HuH-7 (cell line): ENCODE results near the gene BARHL2.
A peak's percentile ranks its signal among the peaks of the same experiment; 100 is the strongest.

ENCODE experiments used
- DNase-seq: peaks from one replicate; pipeline ENCODE4 v3.0.0; 2011; ENCODE audit warnings: low spot score

BARHL2 gene

GRCh38 chr1:90710579-90711536 lies 6.2 kb downstream of the BARHL2 start:
- no peak for DNase-seq

GRCh38 chr1:90709535-90709934 lies 7.6 kb downstream of the BARHL2 start:
- DNase-seq: no peak

GRCh38 chr1:90708826-90709225 lies 8.3 kb downstream of the BARHL2 start:
- no peak for DNase-seq

- DNase-seq: no peak
Measured at GRCh38 chr1:90708236-90708786, 8.8 kb downstream of the BARHL2 start.

GRCh38 chr1:90707363-90707710 lies 9.8 kb downstream of the BARHL2 start:
- DNase-seq: peak; percentile 93

- DNase-seq: peak; percentile 54
Measured at GRCh38 chr1:90706437-90707362, 10.4 kb downstream of the BARHL2 start.

- no peak for DNase-seq
Measured at GRCh38 chr1:90705956-90706355, 11.1 kb downstream of the BARHL2 start.

GRCh38 chr1:90704817-90705216 lies 12.3 kb downstream of the BARHL2 start:
- no peak for DNase-seq

GRCh38 chr1:90694846-90695245 lies 22.3 kb downstream of the BARHL2 start:
- no peak for DNase-seq

GRCh38 chr1:90687747-90688146 lies 29.4 kb downstream of the BARHL2 start:
- no peak for DNase-seq

GRCh38 chr1:90675161-90675847 lies 41.8 kb downstream of the BARHL2 start:
- no peak for DNase-seq

- no peak for DNase-seq
Measured at GRCh38 chr1:90671741-90672140, 45.4 kb downstream of the BARHL2 start.

GRCh38 chr1:90671251-90671650 lies 45.9 kb downstream of the BARHL2 start:
- DNase-seq: no peak
